Measurements from ENCODE around the gene NKX2-4.
"Not testable (repeated sequence)": the region's sequence is repeated elsewhere in the genome, so short reads cannot be mapped to it uniquely, and the experiment has no call there.

NKX2-4 gene

GRCh38 chr20:21397341-21398108, at the start of gene NKX2-4:
NKX2-4 (minus strand) TSS chr20:21397526; CDS start chr20:21397399, 127 bp downstream.
- DNase-seq: no peak

- no peak for DNase-seq
These were observed 40.5 kb upstream of the NKX2-4 start for GRCh38 chr20:21437816-21438215.

- no peak for DNase-seq
These were observed 39.9 kb upstream of the NKX2-4 start for GRCh38 chr20:21437248-21437647.

- no peak for DNase-seq
These were observed 38.9 kb upstream of the NKX2-4 start for GRCh38 chr20:21436205-21436604.

- DNase-seq: no peak
These were observed 38.2 kb upstream of the NKX2-4 start for GRCh38 chr20:21435576-21435975.

- no peak for DNase-seq
These were observed 36.1 kb upstream of the NKX2-4 start for GRCh38 chr20:21433329-21433890.

- no peak for DNase-seq
These were observed 35.6 kb upstream of the NKX2-4 start for GRCh38 chr20:21432911-21433310.

GRCh38 chr20:21430020-21430419, 32.7 kb upstream of the NKX2-4 start:
- no peak for DNase-seq

- no peak for DNase-seq
These were observed 27.5 kb upstream of the NKX2-4 start for GRCh38 chr20:21424846-21425245.

- DNase-seq: not testable (repeated sequence)
These were observed 26.4 kb upstream of the NKX2-4 start for GRCh38 chr20:21423712-21424111.

- DNase-seq: no peak
These were observed 24.4 kb upstream of the NKX2-4 start for GRCh38 chr20:21421601-21422236.

- not testable (repeated sequence) for DNase-seq
These were observed 21.8 kb upstream of the NKX2-4 start for GRCh38 chr20:21419147-21419546.

- DNase-seq: not testable (repeated sequence)
These were observed 16.7 kb upstream of the NKX2-4 start for GRCh38 chr20:21413996-21414395.

- no peak for DNase-seq
These were observed 14.4 kb upstream of the NKX2-4 start for GRCh38 chr20:21411725-21412124.

GRCh38 chr20:21399005-21399475, 1.7 kb upstream of the NKX2-4 start:
- no peak for DNase-seq

GRCh38 chr20:21398109-21399004, 1.0 kb upstream of the NKX2-4 start:
- DNase-seq: no peak

- no peak for DNase-seq
These were observed 556 bp downstream of the NKX2-4 start for GRCh38 chr20:21396599-21397340.

GRCh38 chr20:21395666-21396598, 1.4 kb downstream of the NKX2-4 start:
- DNase-seq: no peak

- no peak for DNase-seq
These were observed 2.2 kb downstream of the NKX2-4 start for GRCh38 chr20:21395051-21395665.

GRCh38 chr20:21394551-21394950, 2.8 kb downstream of the NKX2-4 start:
- no peak for DNase-seq

All from inflammatory macrophage treated with lipopolysaccharide for 4 hours (primary cell).